ENCODE data around the gene MAPRE2.

DNA sequence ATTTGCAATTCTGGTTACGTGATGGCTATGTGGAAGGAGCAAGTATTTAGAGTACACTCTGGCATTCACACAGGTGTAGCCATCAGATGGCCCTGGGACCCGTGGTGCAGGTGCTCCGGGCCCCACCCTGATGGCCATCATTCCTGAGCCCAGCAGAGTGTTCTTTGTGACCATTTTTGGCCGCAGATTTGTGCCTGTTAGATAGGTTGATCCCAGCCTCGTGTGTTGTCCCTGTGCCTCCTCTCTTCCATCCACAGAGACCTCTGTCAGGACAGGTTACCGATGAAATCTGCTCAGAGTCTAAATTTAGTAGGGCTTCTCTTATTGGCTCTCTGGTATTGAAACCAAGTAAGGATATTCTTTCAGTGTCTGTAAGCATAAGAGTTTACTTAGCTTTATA, 33.9 kb downstream of the MAPRE2 start:
- TF ChIP-seq, protein P1, sequence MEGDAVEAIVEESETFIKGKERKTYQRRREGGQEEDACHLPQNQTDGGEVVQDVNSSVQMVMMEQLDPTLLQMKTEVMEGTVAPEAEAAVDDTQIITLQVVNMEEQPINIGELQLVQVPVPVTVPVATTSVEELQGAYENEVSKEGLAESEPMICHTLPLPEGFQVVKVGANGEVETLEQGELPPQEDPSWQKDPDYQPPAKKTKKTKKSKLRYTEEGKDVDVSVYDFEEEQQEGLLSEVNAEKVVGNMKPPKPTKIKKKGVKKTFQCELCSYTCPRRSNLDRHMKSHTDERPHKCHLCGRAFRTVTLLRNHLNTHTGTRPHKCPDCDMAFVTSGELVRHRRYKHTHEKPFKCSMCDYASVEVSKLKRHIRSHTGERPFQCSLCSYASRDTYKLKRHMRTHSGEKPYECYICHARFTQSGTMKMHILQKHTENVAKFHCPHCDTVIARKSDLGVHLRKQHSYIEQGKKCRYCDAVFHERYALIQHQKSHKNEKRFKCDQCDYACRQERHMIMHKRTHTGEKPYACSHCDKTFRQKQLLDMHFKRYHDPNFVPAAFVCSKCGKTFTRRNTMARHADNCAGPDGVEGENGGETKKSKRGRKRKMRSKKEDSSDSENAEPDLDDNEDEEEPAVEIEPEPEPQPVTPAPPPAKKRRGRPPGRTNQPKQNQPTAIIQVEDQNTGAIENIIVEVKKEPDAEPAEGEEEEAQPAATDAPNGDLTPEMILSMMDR (IDR thresholded peaks at IDR 0.05): no peak
- TF ChIP-seq EP300 (IDR thresholded peaks at IDR 0.05): no peak
- no peak for TF ChIP-seq POLR2AphosphoS5 (IDR thresholded peaks at IDR 0.05)
- TF ChIP-seq POLR2A (IDR thresholded peaks at IDR 0.05): no peak

Measured in upper lobe of left lung (tissue), 4 donors.